Hindlimb muscle (tissue), 1 donor: ENCODE measurements around the gene CTU1. TPM values are rescaled to one million over a fixed set of nuclear protein-coding genes. Genes with fewer than 3 reads are reported as not detected.

Experiments
- DNase-seq: peaks from one replicate; pipeline ENCODE4 v3.0.0-alpha.2; 2013
- polyA plus RNA-seq: library from polyadenylated mRNA; unstranded; fragments of 120-200 nt; gene quantifications from one replicate; pipeline ENCODE4 v1.2.1, GENCODE V29; 2013; ENCODE audit not compliant: insufficient read length

Gene CTU1
- polyA plus RNA-seq, 1 donor = 4.2 TPM

DNA sequence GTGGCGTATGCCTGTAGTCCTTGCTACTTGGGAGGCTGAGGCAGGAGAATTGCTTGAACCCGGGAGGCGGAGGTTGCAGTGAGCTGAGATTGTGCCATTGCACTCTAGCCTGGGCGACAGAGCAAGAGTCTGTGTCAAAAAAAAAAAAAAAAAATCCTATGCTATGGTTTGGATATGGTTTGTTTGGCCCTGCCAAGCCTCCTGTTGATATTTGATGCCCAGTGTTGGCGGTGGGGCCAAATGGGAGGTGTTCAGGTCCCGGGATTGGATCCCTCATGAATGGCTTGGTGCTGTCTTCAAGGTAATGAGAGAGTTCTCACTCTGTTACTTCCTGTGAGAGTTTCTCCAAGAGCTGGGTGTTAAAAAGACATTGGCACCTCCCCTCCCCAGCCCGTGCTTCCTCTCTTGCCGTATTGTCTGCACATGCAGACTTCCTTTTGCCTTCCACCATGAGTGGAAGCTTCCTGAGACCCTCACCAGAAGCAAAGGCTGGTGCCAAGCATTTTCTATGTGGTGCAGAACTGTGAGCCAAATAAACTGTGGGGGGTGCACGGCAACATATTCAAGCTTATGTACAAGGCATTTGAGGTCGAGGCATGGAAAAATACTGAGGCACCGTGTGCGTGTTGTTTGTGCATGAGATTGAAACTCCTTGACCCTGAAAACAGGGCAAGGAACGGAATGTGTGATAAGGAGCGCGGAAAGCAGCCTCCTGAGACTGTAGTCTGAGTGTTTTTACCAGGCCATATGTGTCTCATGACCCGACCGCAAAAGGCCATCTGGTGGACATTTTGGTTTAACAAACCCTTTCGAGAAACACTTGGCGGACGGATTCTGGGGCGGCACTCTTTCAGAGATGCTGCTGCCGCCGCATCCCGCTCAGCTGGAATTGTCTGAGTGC is 23.8 kb upstream of the CTU1 start:
- no peak for DNase-seq

DNA sequence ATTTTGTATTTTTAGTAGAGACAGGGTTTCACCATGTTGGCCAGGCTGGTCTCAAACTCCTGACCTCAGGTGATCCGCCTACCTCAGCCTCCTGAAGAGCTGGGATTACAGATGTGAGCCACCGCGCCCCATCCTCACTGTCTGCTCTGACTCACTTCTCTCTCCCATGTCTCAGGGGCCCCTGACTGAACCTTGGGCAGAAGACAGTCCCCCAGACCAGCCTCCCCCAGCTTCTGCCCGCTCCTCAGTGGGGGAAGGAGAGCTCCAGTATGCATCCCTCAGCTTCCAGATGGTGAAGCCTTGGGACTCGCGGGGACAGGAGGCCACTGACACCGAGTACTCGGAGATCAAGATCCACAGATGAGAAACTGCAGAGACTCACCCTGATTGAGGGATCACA is 21.5 kb upstream of the CTU1 start:
- no peak for DNase-seq

DNA sequence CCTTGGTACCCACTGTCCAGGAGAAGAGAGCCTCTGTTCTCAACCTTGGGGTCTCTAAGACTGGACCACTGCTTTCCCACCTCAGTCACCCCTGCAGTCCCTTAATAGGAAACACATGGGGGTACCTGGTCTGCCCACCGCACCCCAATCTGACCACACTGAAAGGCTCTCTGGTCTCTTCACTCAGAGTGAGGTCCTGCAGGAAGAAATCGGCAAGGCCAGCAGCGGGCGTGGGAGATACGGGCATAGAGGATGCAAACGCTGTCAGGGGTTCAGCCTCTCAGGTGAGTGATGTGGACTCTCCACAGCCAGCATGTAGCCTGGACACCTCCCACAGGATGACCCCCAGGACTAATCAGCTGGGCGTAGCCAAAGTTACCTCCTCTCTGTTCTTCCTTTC is 20.0 kb upstream of the CTU1 start:
- no peak for DNase-seq

DNA sequence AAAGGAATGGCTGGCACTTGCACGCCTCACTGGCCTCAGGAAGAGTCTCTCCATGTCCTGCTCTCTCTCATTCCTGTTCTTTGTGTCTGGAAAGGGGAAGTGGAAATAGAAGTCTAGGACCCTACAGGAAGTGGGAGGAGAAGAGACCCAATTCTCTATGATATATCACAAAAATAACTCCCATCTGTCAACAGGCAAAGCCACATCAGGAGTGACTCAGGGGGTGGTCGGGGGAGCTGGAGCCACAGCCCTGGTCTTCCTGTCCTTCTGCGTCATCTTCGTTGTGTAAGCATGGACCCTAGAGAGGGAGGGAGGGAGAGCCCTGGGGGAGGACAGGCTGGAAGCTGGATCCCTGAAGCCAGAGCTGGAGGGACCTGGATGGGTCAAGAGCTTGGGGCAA is 19.5 kb upstream of the CTU1 start:
- no peak for DNase-seq

DNA sequence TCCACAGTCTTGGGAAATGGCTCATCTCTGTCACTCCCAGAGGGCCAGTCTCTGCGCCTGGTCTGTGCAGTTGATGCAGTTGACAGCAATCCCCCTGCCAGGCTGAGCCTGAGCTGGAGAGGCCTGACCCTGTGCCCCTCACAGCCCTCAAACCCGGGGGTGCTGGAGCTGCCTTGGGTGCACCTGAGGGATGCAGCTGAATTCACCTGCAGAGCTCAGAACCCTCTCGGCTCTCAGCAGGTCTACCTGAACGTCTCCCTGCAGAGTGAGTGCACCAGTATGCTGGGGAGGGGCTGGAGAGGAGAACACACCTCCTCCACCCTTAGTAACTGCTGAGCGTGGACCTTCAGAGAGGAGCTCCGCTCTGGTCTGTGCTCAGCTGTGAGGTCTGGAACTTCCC is 18.8 kb upstream of the CTU1 start:
- DNase-seq = no peak

DNA sequence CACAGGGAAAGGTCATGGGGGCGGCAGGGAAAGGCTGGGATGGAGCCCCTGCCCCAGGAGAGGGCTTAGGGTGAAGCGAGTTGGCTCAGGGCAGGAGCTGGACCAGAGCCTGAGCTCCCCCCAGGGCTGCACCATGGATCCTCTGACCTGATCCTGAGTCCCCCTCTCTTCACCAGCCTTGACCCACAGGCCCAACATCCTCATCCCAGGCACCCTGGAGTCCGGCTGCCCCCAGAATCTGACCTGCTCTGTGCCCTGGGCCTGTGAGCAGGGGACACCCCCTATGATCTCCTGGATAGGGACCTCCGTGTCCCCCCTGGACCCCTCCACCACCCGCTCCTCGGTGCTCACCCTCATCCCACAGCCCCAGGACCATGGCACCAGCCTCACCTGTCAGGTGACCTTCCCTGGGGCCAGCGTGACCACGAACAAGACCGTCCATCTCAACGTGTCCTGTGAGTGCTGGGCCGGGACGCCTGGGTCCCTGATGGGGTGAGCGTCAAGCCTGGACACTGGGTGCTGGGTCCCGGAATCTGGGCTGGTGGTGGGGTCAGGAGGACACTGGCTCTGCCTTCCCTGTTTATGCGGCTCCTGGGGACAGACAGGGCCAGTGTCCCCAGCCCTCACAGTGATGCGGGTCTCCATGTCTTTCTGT is 17.3 kb upstream of the CTU1 start:
- DNase-seq = no peak

DNA sequence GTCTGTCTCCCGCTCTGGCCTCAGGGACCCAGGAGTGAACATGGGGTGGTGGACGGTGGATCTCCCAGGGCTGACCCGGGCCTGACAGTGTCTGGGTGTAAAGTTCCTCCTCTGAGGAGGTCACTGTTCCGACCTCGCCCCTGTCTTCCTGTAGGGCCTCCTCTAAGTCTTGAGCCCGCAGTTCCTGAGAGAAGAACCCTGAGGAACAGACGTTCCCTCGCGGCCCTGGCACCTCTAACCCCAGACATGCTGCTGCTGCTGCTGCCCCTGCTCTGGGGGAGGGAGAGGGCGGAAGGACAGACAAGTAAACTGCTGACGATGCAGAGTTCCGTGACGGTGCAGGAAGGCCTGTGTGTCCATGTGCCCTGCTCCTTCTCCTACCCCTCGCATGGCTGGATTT is 16.5 kb upstream of the CTU1 start, which contains the start of gene SIGLEC9:
Gene SIGLEC9 (plus strand): TSS at position 178 of the 400 bp plus-strand sequence. CDS start 69 bp downstream, at position 247.
- no peak for DNase-seq

DNA sequence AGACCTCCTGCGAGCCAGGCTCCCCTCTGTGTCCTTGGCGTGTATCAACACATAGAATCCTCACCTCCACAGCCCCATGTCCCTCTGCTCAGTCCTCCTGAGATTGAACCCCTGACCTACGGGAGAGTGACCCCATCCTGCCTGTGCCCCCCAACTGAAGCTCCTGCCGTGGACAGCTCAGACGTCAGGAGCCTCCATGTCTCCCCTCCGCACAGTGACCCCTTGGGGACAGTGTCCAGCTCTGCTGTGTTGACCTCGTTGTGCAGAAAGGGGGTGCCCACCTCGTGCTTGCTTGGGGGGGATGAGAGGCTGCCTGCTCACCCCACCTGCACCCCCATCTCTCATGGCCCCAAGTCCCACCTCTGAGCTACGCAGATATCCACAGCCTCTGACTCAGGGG is 16.0 kb upstream of the CTU1 start:
- DNase-seq = no peak

DNA sequence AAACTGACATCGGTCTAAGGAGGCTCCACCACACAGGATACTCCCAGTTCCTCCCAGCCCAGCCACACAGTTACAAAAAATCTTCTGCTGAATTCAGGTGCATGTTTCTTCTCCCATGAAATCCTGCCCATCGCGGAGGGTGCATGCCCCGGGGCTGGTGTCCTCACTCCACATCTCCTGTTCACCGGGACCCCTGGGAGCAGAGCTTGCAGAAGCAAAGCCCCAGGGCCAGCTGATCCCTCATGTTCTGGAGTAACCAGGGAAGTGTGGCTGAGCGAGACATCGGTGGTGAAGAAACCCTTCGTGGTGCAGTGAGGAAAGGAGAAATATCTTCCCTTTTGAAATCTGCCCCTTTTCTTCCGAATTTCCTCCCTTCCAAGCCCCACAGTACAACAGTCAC is 15.6 kb upstream of the CTU1 start:
- DNase-seq = no peak

DNA sequence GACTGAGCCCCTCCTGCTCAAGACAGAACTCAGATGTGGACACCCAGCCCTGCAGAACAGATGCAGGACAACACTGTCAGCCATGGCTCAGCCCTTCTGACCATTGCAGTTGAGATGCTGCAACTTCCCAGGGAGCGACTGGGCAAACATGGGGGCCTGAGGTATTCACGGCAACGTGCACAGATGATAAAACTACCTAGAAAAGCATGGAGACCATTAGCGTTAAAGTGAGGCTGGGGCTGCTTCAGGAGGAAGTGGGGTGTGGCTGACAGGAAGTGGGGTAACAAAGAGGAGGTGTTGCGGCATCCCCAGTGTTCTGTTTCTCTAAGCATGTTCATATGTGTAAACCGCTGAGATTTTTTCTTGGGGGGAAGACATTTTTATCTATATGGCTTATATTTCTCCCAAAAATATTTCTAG is 15.2 kb upstream of the CTU1 start:
- no peak for DNase-seq

DNA sequence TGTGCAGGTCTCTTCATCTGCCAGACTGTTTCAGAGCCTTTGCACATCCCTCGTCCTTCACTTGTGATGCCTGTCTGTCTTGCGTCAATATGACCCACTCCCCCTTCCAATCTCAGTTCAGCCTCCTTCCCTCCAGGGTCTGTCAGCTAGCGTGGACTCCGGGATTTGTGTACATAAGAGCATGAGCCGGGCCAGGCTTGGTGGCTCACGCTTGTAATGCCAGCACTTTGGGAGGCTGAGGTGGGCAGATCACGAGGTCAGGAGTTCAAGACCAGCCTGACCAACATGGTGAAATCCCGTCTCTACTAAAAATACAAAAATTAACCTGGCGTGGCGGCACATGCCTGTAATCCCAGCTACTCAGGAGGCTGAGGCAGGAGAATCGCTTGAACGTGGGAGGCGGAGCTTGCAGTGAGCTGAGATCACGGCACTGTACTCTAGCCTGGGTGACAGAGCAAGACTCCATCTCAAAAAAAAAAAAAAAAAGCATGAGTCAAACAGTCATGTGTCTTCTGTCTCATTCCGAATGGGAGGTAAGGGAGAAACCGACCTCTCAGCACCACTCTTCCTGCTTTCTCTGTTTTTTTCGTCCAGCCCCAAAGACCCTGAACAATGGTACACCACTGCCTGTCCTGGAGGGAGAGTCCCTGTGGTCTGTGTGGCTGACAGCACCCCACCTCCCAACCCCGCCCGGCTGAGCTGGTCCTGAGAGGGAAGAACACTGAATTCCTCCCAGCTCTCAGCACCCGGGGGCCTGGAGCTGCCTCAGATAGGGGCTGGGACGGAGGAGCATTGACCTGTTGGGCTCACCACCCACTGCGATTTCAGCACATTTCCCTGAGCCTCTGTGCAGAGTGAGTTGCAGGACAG is 14.1 kb upstream of the CTU1 start:
- no peak for DNase-seq

DNA sequence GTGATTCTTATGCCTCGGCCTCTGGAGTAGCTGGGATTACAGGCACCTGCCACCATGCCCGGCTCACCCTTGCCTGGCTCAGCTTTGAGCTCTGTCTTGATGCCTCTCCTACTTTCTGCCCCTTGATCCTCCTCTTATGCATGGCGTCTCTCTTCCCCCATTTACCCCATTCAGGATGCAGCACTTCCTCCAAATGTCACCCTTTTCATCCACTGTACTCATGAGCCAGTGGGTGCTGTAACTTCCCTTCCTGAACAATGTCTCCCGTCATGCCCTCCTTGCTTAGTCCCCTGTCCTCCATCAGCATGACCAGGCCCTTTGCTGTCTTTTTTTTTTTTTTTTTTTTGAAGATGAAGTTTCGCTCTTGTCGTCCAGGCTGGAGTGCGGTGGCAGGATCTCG is 13.0 kb upstream of the CTU1 start:
- no peak for DNase-seq

DNA sequence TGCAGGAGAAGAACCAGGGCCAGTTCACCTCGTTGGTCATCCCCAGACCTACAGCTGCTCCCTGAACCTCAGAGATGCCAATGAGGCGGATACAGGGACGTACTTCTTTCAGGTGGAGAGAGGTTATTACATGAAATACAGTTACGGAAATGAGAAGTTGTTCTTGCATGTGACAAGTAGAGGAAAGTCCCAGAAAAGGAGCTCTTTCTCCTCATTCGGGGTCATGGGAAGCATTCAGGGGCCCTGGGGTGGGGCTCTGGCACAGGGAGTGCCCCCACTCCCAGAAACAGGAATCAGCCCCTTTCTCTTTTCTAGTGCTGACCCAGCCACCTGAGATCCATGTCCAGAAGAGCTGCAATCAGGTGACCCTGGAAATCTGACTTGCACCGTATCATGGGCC is 12.0 kb upstream of the CTU1 start:
- DNase-seq = no peak

DNA sequence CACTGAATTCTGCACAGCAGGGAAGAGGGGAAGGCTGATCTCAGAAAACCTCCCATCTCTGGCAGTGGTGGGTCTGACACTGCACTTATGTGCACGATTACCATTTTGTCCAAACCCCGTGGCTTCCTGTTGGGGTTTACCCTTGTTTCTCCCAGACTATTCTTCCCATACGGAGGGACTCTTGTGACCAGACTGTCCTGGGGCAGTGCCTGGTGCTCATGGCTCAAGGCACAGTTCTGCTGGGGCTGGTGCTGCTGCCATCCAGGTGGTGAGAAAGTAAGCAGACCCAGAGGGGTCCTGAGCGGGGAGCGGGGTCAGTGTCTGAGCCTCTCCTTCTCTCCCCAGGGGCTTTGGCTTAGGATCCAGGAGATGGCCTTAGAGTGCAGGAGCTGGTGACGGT is 11.4 kb upstream of the CTU1 start:
- DNase-seq = no peak

DNA sequence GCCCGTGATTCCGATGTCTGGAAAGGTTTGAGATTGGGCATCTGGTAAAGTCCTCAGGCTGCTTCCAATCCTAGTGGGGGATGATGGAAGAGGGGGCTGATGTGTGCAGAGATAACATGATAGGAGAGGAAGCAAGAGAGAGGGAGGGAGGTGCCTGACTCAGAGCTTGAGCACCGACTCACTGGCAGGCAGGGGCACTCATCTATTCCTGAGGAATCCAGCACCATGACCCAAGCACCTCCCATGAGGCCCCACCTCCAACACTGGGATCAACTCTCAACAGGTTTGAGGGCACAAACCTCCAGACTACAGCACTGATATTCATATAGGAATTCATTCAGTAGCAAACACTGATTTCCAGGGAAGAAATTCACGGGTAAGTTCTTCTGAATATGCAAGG is 10.9 kb upstream of the CTU1 start:
- DNase-seq = no peak

DNA sequence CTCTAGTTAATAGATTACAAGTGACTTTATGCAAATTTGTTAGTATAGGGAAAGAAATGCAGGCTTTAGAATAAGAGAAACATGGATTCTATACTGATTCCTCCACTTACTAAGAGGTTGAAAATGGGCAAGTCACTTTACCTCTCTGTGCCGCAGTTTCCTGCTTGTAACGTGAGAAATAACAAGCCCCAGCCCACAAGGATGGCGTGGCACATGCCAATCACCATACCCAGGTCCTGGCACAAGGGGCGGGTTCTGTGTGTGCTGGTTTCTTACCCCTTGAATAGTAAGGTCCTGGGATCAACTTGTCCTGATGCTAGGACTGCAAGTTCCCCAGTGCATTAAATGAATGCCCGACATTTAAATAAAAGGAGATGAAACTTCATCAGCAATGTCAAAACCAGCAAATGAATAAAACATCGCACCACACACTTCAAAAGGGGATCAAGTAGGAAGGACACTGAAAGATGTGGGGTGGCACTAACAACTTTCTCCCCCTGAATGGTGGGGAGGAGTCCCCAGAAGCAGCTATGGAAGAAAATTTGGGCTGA is 8.6 kb upstream of the CTU1 start:
- no peak for DNase-seq

DNA sequence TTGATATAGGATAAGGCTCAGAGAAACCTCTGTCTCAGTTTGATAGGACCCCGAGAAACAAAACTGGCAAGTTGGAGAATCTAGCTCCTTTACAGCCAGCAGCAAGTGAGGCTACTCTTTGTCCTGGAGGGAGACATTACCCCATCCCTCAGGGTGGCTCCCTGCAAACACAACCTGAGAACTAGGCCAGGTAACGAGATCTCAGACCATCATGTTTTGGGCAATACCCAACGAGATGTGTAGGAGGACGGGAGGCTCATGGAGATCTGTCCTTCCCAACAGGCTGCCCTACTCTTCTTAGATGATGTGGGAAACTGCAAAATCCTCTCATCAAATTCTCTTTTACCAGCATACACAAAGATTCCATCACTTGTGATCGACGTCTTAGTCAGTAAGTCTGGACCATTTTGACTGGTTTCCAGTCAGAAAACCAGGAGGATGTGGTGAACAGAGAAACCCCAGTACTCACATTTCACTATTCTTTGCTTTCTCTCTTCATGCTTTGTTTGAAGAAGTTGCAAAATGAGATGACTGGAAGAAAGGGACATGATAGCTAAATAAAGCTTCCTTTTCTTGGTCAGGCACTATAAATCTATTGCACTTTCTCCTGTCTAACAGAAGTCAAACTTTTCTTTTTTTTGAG is 6.0 kb upstream of the CTU1 start:
- no peak for DNase-seq

DNA sequence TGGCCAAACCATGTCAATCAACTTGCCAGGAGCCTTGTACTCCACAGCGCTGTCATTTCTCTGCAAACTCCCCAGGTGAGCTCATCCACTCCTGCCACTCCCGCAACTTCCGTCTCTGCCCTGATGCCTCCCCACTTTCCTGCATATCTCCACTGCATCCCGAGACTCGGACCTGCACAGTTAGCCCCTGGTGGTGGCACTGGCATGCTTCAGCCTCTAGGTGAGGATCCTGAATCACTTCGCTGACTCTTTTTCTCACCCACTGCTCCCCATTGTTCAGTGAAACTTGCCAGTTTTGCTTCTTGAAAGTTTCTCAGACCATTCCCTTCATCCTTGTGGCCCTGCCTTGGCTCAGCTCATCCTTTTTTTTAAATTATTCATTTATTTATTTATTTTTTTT is 3.4 kb upstream of the CTU1 start:
- no peak for DNase-seq

DNA sequence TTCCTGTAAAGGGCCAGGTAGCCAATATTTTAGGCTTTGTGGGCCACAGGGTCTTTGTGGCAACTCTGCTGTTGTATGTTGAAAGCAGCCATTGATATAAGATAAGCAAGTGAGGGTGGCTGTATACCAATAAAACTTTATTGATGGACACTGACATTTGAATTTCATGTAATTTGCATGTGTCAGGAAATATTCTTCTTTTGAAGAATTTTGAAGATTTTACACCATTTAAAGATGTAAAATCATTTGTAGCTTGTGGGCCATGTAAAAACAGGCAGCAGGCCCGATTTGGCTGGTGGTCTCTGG is 2.4 kb upstream of the CTU1 start:
- no peak for DNase-seq

DNA sequence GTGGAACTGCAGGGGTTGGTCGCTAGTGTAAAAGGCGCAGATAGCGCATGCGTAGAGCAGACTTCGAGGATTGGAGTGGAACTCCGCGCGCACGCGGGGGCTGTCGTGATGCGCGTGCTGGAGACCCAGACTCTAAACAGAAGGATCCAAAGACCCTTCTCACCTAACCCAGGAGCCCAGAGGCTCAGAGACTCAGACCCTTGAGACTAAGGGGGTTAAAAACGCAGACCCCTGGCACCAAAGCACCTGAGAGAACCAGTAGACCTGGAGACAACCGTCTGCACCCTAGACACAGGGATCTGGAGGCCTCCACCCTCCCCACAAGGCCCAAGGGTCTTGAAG is 567 bp upstream of the CTU1 start:
- no peak for DNase-seq

DNA sequence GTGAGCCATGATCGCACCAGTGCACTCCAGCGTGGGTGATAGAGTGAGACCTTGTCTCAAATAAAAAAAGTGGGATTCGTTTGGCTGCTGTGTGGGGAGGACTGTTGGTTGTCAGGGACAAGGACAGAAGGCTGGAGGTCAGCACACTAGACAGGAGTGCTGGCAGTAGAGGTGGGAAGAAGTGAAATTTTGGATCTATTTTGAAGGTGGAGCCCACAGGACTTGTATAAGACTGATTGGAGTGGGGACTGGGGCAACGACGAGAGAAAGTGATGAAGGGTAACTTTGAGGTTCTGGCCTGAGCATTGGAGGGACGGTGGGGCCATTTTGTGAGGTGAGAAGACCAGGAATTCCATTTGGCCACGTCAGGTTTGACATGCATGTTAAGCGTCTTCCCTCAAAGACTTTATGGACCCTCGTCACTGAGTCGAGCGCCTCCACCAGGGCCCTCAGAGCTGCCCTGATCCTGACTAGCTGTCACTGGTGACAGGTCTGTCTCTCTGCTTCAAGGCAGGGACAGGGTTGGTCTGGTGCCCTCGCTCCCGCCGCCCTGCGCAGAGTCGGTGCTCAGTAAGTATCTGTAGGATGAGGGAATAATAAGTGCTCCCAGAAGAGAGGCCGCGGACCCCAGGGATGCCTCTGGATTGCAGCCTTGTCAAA is 673 bp downstream of the CTU1 start:
- DNase-seq = peak; percentile 22

DNA sequence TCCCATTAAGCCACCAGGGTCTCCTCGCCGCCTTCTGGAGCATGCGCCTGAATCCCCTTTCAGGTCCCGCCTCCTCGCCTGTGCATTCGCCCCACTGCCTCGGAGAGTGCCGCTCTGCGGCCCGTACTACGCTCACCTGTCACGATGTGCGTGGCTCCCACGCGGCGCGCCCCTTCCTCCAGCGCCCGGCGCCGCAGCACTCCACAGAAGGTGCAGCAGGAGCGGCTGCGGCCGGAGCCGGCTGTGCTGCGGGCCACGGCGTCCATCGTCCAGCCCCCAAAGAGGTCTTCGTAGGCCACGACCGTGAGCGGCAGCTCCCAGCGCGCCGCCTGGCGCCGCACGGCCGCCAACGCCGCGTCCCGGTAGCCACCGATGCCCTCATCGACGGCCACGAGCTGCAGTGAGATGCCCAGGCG is 4.3 kb downstream of the CTU1 start:
- no peak for DNase-seq
